Activated CD4-positive, alpha-beta T cell treated with anti-CD3 and anti-CD28 coated beads for 48 hours (primary cell): ENCODE measurements around the gene MRPL19.
"Not testable (repeated sequence)": the region's sequence is repeated elsewhere in the genome, so short reads cannot be mapped to it uniquely, and the experiment has no call there.

Source experiments
- DNase-seq: peaks from one replicate; pipeline ENCODE4 v3.0.0-alpha.2; 2020

The MRPL19 gene

GRCh38 chr2:75675908-75676307 lies 29.3 kb downstream of the MRPL19 start:
- no peak for DNase-seq

- no peak for DNase-seq
Measured at GRCh38 chr2:75676464-75676863, 29.9 kb downstream of the MRPL19 start.

- no peak for DNase-seq
Measured at GRCh38 chr2:75679556-75679955, 33.0 kb downstream of the MRPL19 start.

GRCh38 chr2:75680402-75680801 lies 33.8 kb downstream of the MRPL19 start:
- DNase-seq, result no peak

GRCh38 chr2:75683430-75683829 lies 36.8 kb downstream of the MRPL19 start:
- not testable (repeated sequence) for DNase-seq

GRCh38 chr2:75688196-75688595 lies 41.6 kb downstream of the MRPL19 start:
- no peak for DNase-seq

GRCh38 chr2:75698918-75699317 lies 52.3 kb downstream of the MRPL19 start:
- DNase-seq, result no peak

- DNase-seq, result no peak
Measured at GRCh38 chr2:75702593-75702992, 56.0 kb downstream of the MRPL19 start.

GRCh38 chr2:75703589-75704287 lies 57.2 kb downstream of the MRPL19 start:
- DNase-seq, result no peak

- no peak for DNase-seq
Measured at GRCh38 chr2:75705921-75706320, 59.3 kb downstream of the MRPL19 start.

- DNase-seq, result no peak
Measured at GRCh38 chr2:75707901-75708300, 61.3 kb downstream of the MRPL19 start.

GRCh38 chr2:75709297-75709696 lies 62.7 kb downstream of the MRPL19 start:
- DNase-seq, result no peak

- DNase-seq, result no peak
Measured at GRCh38 chr2:75710220-75710576, 63.6 kb downstream of the MRPL19 start.

- peak; percentile 88 for DNase-seq
Measured at GRCh38 chr2:75710577-75711253, 64.1 kb downstream of the MRPL19 start, which contains the start of gene GCFC2. TSS of gene GCFC2 (minus strand) at chr2:75710915. CDS start at chr2:75710855, 60 bp downstream.

- DNase-seq, result not testable (repeated sequence)
Measured at GRCh38 chr2:75711590-75711989, 65.0 kb downstream of the MRPL19 start.

GRCh38 chr2:75716406-75716805 lies 69.8 kb downstream of the MRPL19 start:
- no peak for DNase-seq

GRCh38 chr2:75719616-75720015 lies 73.0 kb downstream of the MRPL19 start:
- DNase-seq, result no peak

- DNase-seq, result no peak
Measured at GRCh38 chr2:75720525-75720924, 73.9 kb downstream of the MRPL19 start.

GRCh38 chr2:75722687-75723086 lies 76.1 kb downstream of the MRPL19 start:
- no peak for DNase-seq

GRCh38 chr2:75728614-75729419 lies 82.2 kb downstream of the MRPL19 start:
- no peak for DNase-seq

- no peak for DNase-seq
Measured at GRCh38 chr2:75729861-75730260, 83.3 kb downstream of the MRPL19 start.

- DNase-seq, result no peak
Measured at GRCh38 chr2:75736276-75736675, 89.7 kb downstream of the MRPL19 start.

- DNase-seq, result no peak
Measured at GRCh38 chr2:75737961-75738360, 91.4 kb downstream of the MRPL19 start.
